Trophoblast cell (in vitro differentiated cells and primary cell): Measurements from ENCODE around the gene WDFY1.
"Not testable (repeated sequence)": the region's sequence is repeated elsewhere in the genome, so short reads cannot be mapped to it uniquely, and the experiment has no call there.

Source experiments
- DNase-seq, 2 donors: peaks; one replicate each; pipeline ENCODE4 v3.0.0-alpha.2; 2016
- H2AFZ ChIP-seq: 2 replicates; pipeline ENCODE4 v1.6.1; 2013; ENCODE audit warnings: low read length, moderate library complexity, mild to moderate bottlenecking; ENCODE audit not compliant: insufficient read depth, poor library complexity
- H2AK5ac ChIP-seq: 2 replicates; pipeline ENCODE4 v1.6.1; 2013; ENCODE audit warnings: mild to moderate bottlenecking, low read length
- H2BK120ac ChIP-seq: 2 replicates; pipeline ENCODE4 v1.6.1; 2013; ENCODE audit warnings: low read length, mild to moderate bottlenecking, moderate library complexity; ENCODE audit not compliant: insufficient read depth, poor library complexity
- H2BK12ac ChIP-seq: 2 replicates; pipeline ENCODE4 v1.6.1; 2013; ENCODE audit warnings: mild to moderate bottlenecking, low read length, moderate library complexity
- H2BK5ac ChIP-seq: 2 replicates; pipeline ENCODE4 v1.6.1; 2013; ENCODE audit warnings: low read length, low read depth, moderate library complexity, mild to moderate bottlenecking; ENCODE audit not compliant: poor library complexity
- H3K14ac ChIP-seq: 2 replicates; pipeline ENCODE4 v1.6.1; 2013; ENCODE audit warnings: mild to moderate bottlenecking, low read length
- H3K18ac ChIP-seq: 2 replicates; pipeline ENCODE4 v1.6.1; 2013; ENCODE audit warnings: mild to moderate bottlenecking, low read length
- H3K23ac ChIP-seq: 2 replicates; pipeline ENCODE4 v1.6.1; 2013; ENCODE audit warnings: low read length
- H3K27ac ChIP-seq: 2 replicates; pipeline ENCODE4 v1.5.1; 2013; ENCODE audit warnings: low read depth, mild to moderate bottlenecking, inconsistent platforms, low read length, moderate library complexity
- H3K27me3 ChIP-seq: 2 replicates; pipeline ENCODE4 v1.6.1; 2013; ENCODE audit warnings: inconsistent platforms, mild to moderate bottlenecking, low read length, moderate library complexity; ENCODE audit not compliant: insufficient read depth
- H3K36me3 ChIP-seq, 2 experiments: 1 replicate in 1 of 2; 2 replicates in 1 of 2; pipeline ENCODE4 v1.6.1; 2013; ENCODE audit warnings: low read length in 2 of 2, mild to moderate bottlenecking in 2 of 2, moderate library complexity in 1 of 2; ENCODE audit not compliant: insufficient read depth in 2 of 2, control insufficient read depth in 1 of 2
- H3K4ac ChIP-seq: 2 replicates; pipeline ENCODE4 v1.6.1; 2013; ENCODE audit warnings: low read depth, mild to moderate bottlenecking, low read length, moderate library complexity
- H3K4me1 ChIP-seq, 2 experiments: 1 replicate in 1 of 2; 2 replicates in 1 of 2; pipeline ENCODE4 v1.6.1; 2013; ENCODE audit warnings: low read length in 2 of 2, mild to moderate bottlenecking in 2 of 2, moderate library complexity in 1 of 2; ENCODE audit not compliant: insufficient read depth in 2 of 2, control insufficient read depth in 1 of 2
- H3K4me2 ChIP-seq: 2 replicates; pipeline ENCODE4 v1.6.1; 2013; ENCODE audit warnings: inconsistent platforms, mild to moderate bottlenecking, low read length, moderate library complexity
- H3K4me3 ChIP-seq: 2 replicates; pipeline ENCODE4 v1.5.1; 2013; ENCODE audit warnings: mild to moderate bottlenecking, low read depth, low read length, inconsistent platforms
- H3K79me1 ChIP-seq: one replicate; pipeline ENCODE4 v1.6.1; 2013; ENCODE audit warnings: low read length
- H3K79me2 ChIP-seq: 2 replicates; pipeline ENCODE4 v1.6.1; 2013; ENCODE audit warnings: low read length, mild to moderate bottlenecking; ENCODE audit not compliant: control insufficient read depth, insufficient read depth, poor library complexity
- H3K9ac ChIP-seq: 2 replicates; pipeline ENCODE4 v1.6.1; 2013; ENCODE audit warnings: mild to moderate bottlenecking, low read length
- H3K9me3 ChIP-seq: 2 replicates; pipeline ENCODE4 v1.6.1; 2013; ENCODE audit warnings: low read depth, mild to moderate bottlenecking, control low read depth, inconsistent platforms, low read length; ENCODE audit not compliant: insufficient read depth
- H4K12ac ChIP-seq: 2 replicates; pipeline ENCODE4 v1.6.1; 2013; ENCODE audit warnings: low read depth, mild to moderate bottlenecking, low read length, moderate library complexity
- H4K8ac ChIP-seq: 2 replicates; pipeline ENCODE4 v1.6.1; 2013; ENCODE audit warnings: low read depth, mild to moderate bottlenecking, low read length, moderate library complexity
- H4K91ac ChIP-seq: one replicate; pipeline ENCODE4 v1.6.1; 2013; ENCODE audit warnings: low read depth, mild to moderate bottlenecking, low read length, moderate library complexity
- WGBS: extraction: QIAGEN DNeasy Blood & Tissue Kit; methylation state at CpG from one replicate; pipeline ENCODE4 v1.1.7; 2013; ENCODE audit warnings: missing lambda C conversion rate; ENCODE audit not compliant: insufficient read length, insufficient coverage; ENCODE audit errors: extremely low coverage; 5-methylcytosine and 5-hydroxymethylcytosine counted together

Gene WDFY1

DNA sequence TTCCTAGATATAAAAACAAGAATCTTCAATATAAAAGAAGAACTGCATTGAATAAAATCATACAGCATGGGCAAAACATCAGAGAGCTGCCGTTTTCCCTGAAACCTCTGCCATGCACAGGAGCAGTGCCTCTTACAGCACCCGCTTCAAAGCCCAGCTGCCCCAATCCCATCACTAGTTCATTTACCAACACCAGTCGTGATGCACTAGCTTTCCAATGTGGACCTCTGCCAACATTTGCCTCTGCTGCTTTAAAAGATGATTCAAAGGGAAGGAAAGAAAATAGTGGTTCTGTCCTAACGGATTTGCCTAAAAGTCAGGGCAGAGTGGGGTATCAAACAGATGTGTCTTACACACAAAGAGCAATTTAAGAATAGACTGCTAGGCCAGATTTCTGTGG lies 64.3 kb downstream of the WDFY1 start:
- no peaks in the 10 kb centered on the region for H3K79me2 ChIP-seq
- no peak overlapping the region for H3K9ac ChIP-seq
- no peaks in the 10 kb centered on the region for H3K9me3 ChIP-seq
- no peak overlapping the region for H3K14ac ChIP-seq
- no peak overlapping the region for H3K23ac ChIP-seq
- H3K27me3 ChIP-seq: no peaks in the 10 kb centered on the region
- H3K4me2 ChIP-seq: no peak overlapping the region
- H3K18ac ChIP-seq: no peak overlapping the region
- H3K36me3 ChIP-seq: peaks cover 7 to 21% of the 10 kb centered on the region in 2 experiments
- H3K4me1 ChIP-seq: peaks cover 0 to 5% of the 10 kb centered on the region in 2 experiments
- no peak overlapping the region for H3K4ac ChIP-seq
- no peak overlapping the region for H2BK120ac ChIP-seq
- H3K4me3 ChIP-seq: no peak overlapping the region
- no peak overlapping the region for H4K8ac ChIP-seq
- H4K12ac ChIP-seq: no peak overlapping the region
- H3K27ac ChIP-seq: no peak overlapping the region
- no peak overlapping the region for H2AFZ ChIP-seq
- no peak overlapping the region for H2BK12ac ChIP-seq
- no peaks in the 10 kb centered on the region for H3K79me1 ChIP-seq
- no peak overlapping the region for H2AK5ac ChIP-seq
- no peak overlapping the region for H2BK5ac ChIP-seq
- no CpG with 5 or more reads among the region's 4 CpGs for WGBS
- DNase-seq: no peak
- H4K91ac ChIP-seq: no peak overlapping the region

- Histone ChIP-seq H3K27me3 (no peaks in the 10 kb centered on the region), H2BK5ac (no peak overlapping the region), H4K12ac (no peak overlapping the region), H3K27ac (peak overlapping the region; percentile 13), H2AFZ (no peak overlapping the region), H2BK12ac (no peak overlapping the region), H3K23ac (no peak overlapping the region), H3K79me2 (no peaks in the 10 kb centered on the region), H3K36me3 (peaks cover 8 to 24% of the 10 kb centered on the region in 2 experiments), H3K4me1 (peaks cover 0 to 5% of the 10 kb centered on the region in 2 experiments), H2AK5ac (no peak overlapping the region), H3K9me3 (no peaks in the 10 kb centered on the region), H3K79me1 (no peaks in the 10 kb centered on the region), H3K4me3 (no peak overlapping the region), H3K4ac (no peak overlapping the region), H3K4me2 (no peak overlapping the region), H3K9ac (no peak overlapping the region), H3K14ac (no peak overlapping the region), H4K8ac (no peak overlapping the region), H4K91ac (no peak overlapping the region), H2BK120ac (no peak overlapping the region), H3K18ac (no peak overlapping the region)
- no CpG with 5 or more reads among the region's 6 CpGs for WGBS
- peak in 1 of 2 donors; percentile 15 for DNase-seq
Observed at GRCh38 chr2:223877721-223878410, 67.3 kb downstream of the WDFY1 start.

- Histone ChIP-seq H3K36me3 (peaks cover 4 to 17% of the 10 kb centered on the region in 2 experiments), H3K4ac (no peak overlapping the region), H3K4me1 (peaks cover 0 to 4% of the 10 kb centered on the region in 2 experiments), H2BK120ac (no peak overlapping the region), H4K8ac (no peak overlapping the region), H2BK12ac (no peak overlapping the region), H3K27me3 (no peaks in the 10 kb centered on the region), H3K4me2 (no peak overlapping the region), H4K91ac (no peak overlapping the region), H3K79me2 (no peaks in the 10 kb centered on the region), H3K4me3 (no peak overlapping the region), H2AFZ (no peak overlapping the region), H3K9me3 (no peaks in the 10 kb centered on the region), H3K23ac (no peak overlapping the region), H3K79me1 (no peaks in the 10 kb centered on the region), H3K27ac (no peak overlapping the region), H2AK5ac (no peak overlapping the region), H4K12ac (no peak overlapping the region), H2BK5ac (no peak overlapping the region), H3K18ac (no peak overlapping the region), H3K14ac (no peak overlapping the region), H3K9ac (no peak overlapping the region)
- no CpG with 5 or more reads among the region's 3 CpGs for WGBS
- DNase-seq: no peak
Observed at GRCh38 chr2:223873672-223874071, 71.5 kb downstream of the WDFY1 start.

- not testable (repeated sequence) for H3K4ac ChIP-seq, H3K27ac ChIP-seq, H2BK5ac ChIP-seq, H3K79me1 ChIP-seq, H2BK120ac ChIP-seq, H2AK5ac ChIP-seq, DNase-seq, H3K27me3 ChIP-seq, H3K9ac ChIP-seq, H3K4me2 ChIP-seq, H2BK12ac ChIP-seq, H3K14ac ChIP-seq, H3K79me2 ChIP-seq, H3K4me3 ChIP-seq, H4K91ac ChIP-seq, H3K23ac ChIP-seq, H2AFZ ChIP-seq, H4K12ac ChIP-seq, H3K18ac ChIP-seq, H4K8ac ChIP-seq, H3K4me1 ChIP-seq, H3K9me3 ChIP-seq
- no CpG with 5 or more reads among the region's 2 CpGs for WGBS
- peaks cover 2 to 17% of the 10 kb centered on the region in 2 experiments for H3K36me3 ChIP-seq
Observed at GRCh38 chr2:223872772-223873171, 72.4 kb downstream of the WDFY1 start.
